ENCODE data around the gene TOR1A. TPM values are rescaled to one million over a fixed set of nuclear protein-coding genes. Genes with fewer than 3 reads are reported as not detected.

The TOR1A gene
- total RNA-seq, 6 experiments from 2014 or later: 18.4 to 41.3 (median 23.0) TPM

DNA sequence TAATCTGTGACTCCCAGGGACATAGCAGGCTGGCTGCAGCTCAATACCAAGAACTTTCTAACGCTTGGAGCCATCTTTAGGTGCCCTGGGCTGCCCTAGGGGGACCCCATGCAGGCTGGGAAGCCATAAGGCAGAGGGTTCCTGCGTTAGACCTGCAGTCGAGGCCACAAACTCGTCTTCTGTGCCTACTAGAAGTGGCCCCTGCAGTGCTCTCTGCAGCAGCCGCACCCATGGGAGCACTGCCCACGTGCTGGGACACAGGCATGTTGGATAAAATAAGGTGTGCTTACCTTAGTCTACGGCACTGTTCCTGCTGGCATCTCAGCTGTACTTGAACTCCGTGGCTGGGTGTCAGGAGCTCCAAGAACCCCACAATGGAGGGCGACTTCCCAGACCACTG lies 11.6 kb downstream of the TOR1A start:
- peaks cover under 1 to 25% (median 5%) of the 10 kb centered on the region in 4 donors for H3K36me3 ChIP-seq
- H3K4me1 ChIP-seq: peaks cover 0 to 19% (median 6%) of the 10 kb centered on the region in 4 donors
- 100% methylated on average over 1 of the region's 9 CpGs for WGBS (ENCODE audit: insufficient coverage, low coverage, low lambda C conversion rate, missing lambda C conversion rate)
- intact Hi-C loops (cut with DNase I): no loop called here
- no peaks in the 10 kb centered on the region for H3K9me3 ChIP-seq
- H3K4me3 ChIP-seq: no peak overlapping the region
- TF ChIP-seq POLR2A (IDR thresholded peaks at IDR 0.05): no peak
- H3K27ac ChIP-seq: peak overlapping the region in 1 of 3 donors; percentile 87
- no peak for DNase-seq
- H3K27me3 ChIP-seq: no peaks in the 10 kb centered on the region
- ATAC-seq: no peak

DNA sequence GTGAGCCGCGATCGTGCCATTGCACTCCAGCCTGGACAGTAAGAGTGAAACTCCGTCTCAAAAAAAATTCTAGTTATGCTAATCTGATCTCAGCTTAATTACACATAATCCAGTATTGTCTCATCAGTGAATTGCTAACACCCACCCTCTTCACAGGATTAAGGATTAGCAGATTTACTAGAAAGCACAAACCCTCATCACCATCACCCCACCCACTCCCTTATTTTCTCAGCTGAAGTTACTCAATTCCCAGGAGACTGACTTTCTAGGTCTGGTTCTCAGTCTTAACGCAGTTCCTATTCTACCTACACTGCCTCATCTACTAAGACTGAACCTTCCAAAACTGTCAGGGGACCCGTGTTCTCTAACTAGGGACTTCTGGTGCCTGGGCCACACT lies 12.0 kb downstream of the TOR1A start:
- DNase-seq (no peak), ATAC-seq (no peak)
- Histone ChIP-seq H3K36me3 (peaks cover 3 to 25% (median 5%) of the 10 kb centered on the region in 4 donors), H3K4me3 (no peak overlapping the region), H3K4me1 (peaks cover 0 to 19% (median 6%) of the 10 kb centered on the region in 4 donors), H3K9me3 (no peaks in the 10 kb centered on the region), H3K27me3 (no peaks in the 10 kb centered on the region), H3K27ac (peak overlapping the region; percentile 55 to 87 (median 65))
- TF ChIP-seq, protein P1, sequence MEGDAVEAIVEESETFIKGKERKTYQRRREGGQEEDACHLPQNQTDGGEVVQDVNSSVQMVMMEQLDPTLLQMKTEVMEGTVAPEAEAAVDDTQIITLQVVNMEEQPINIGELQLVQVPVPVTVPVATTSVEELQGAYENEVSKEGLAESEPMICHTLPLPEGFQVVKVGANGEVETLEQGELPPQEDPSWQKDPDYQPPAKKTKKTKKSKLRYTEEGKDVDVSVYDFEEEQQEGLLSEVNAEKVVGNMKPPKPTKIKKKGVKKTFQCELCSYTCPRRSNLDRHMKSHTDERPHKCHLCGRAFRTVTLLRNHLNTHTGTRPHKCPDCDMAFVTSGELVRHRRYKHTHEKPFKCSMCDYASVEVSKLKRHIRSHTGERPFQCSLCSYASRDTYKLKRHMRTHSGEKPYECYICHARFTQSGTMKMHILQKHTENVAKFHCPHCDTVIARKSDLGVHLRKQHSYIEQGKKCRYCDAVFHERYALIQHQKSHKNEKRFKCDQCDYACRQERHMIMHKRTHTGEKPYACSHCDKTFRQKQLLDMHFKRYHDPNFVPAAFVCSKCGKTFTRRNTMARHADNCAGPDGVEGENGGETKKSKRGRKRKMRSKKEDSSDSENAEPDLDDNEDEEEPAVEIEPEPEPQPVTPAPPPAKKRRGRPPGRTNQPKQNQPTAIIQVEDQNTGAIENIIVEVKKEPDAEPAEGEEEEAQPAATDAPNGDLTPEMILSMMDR (IDR thresholded peaks at IDR 0.05): no peak
- TF ChIP-seq POLR2A (IDR thresholded peaks at IDR 0.05): no peak
- intact Hi-C loops (cut with DNase I): no loop called here
- 52% methylated on average over 4 of the region's 6 CpGs for WGBS (ENCODE audit: insufficient coverage, low coverage, low lambda C conversion rate, missing lambda C conversion rate)

DNA sequence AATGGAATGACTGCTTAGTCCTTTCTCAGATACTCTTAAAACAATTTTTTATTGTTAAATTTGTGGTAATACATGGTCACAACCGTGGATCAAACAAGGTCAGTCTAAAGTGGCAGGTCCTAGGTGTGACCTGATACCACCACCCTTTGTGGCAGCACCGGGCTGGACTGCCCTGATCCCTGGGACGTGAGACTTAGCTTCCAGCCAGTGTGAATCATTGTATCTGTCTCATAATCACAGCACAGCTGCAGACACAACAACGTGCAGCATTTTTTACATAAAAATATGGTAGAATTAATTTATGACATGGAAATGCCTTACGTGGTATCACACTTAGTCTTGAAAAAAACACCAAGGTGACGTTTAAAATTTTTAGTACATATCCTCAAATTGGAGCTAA lies 13.1 kb downstream of the TOR1A start:
- ATAC-seq (peak; percentile 27 to 39 (median 36)), DNase-seq (no peak)
- WGBS (ENCODE audit: insufficient coverage, low coverage, low lambda C conversion rate, missing lambda C conversion rate): 33% methylated on average over 6 of the region's 6 CpGs
- Histone ChIP-seq H3K9me3 (no peaks in the 10 kb centered on the region), H3K4me3 (no peak overlapping the region), H3K36me3 (peaks cover 0 to 16% (median 5%) of the 10 kb centered on the region in 4 donors), H3K27me3 (no peaks in the 10 kb centered on the region), H3K4me1 (peaks cover 0 to 19% (median 6%) of the 10 kb centered on the region in 4 donors), H3K27ac (peak overlapping the region; percentile 55 to 87 (median 65))
- TF ChIP-seq POLR2A (IDR thresholded peaks at IDR 0.05): no peak
- TF ChIP-seq, protein P1 (IDR thresholded peaks at IDR 0.05): no peak
- intact Hi-C loops (cut with DNase I): no loop called here

DNA sequence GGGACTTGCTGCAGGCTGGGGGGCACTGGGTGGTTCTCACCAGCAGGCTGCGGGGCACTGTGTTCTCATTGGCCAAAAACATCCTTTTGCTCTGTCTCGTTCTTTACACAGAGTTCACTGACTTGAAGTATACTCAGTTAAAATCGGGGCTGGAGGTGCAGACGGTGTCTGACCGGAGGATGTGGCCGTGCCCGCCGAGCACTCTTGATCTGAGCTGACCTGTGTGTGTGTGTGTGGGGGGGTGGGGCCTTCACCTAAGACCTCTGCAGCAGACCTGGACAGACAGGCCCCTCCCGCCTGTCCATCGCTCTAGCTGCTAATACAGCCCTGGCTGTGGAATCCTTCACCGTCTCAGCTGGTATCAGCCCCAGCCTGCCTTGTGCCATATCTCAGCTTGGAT lies 13.8 kb downstream of the TOR1A start:
- Histone ChIP-seq H3K9me3 (no peaks in the 10 kb centered on the region), H3K27me3 (no peaks in the 10 kb centered on the region), H3K36me3 (peaks cover 0 to 20% (median 5%) of the 10 kb centered on the region in 4 donors), H3K4me3 (no peak overlapping the region), H3K27ac (peak overlapping the region; percentile 55 to 87 (median 65)), H3K4me1 (peaks cover 0 to 19% (median 6%) of the 10 kb centered on the region in 4 donors)
- intact Hi-C loops (cut with DNase I): no loop called here
- WGBS (ENCODE audit: insufficient coverage, low coverage, low lambda C conversion rate, missing lambda C conversion rate): 67% methylated on average over 1 of the region's 11 CpGs
- TF ChIP-seq POLR2A (IDR thresholded peaks at IDR 0.05): no peak
- TF ChIP-seq, protein P1 (IDR thresholded peaks at IDR 0.05): no peak
- ATAC-seq (no peak), DNase-seq (no peak)

DNA sequence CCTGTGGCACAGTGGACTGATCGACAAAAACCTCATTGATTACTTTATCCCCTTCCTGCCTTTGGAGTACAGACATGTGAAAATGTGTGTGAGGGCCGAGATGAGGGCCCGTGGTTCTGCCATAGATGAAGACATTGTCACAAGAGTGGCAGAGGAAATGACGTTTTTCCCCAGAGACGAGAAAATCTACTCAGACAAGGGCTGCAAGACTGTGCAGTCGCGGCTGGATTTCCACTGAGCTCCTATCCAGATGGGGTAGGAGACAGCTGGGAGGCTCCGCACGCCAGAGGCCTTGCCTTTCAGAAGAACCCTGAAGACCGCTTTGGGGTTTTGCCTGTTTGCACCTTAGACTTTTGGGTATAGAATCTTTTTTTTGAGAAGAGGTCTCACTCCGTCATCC lies 14.6 kb downstream of the TOR1A start:
- no peak overlapping the region for H3K27ac ChIP-seq
- peaks cover 0 to 20% (median 5%) of the 10 kb centered on the region in 4 donors for H3K36me3 ChIP-seq
- ATAC-seq: no peak
- WGBS (ENCODE audit: insufficient coverage, low coverage, low lambda C conversion rate, missing lambda C conversion rate): 79% methylated on average over 8 of the region's 11 CpGs
- intact Hi-C loops (cut with DNase I): no loop called here
- no peaks in the 10 kb centered on the region for H3K27me3 ChIP-seq
- H3K4me1 ChIP-seq: peaks cover 0 to 20% (median 6%) of the 10 kb centered on the region in 4 donors
- no peak for DNase-seq
- H3K9me3 ChIP-seq: no peaks in the 10 kb centered on the region
- no peak overlapping the region for H3K4me3 ChIP-seq
- TF ChIP-seq, protein P1 (IDR thresholded peaks at IDR 0.05): no peak
- TF ChIP-seq POLR2A (IDR thresholded peaks at IDR 0.05): no peak
